Trophoblast cell (in vitro differentiated cells and primary cell): ENCODE data around the gene SPATA21.
"Not testable (repeated sequence)": the region's sequence is repeated elsewhere in the genome, so short reads cannot be mapped to it uniquely, and the experiment has no call there.

ENCODE experiments used
- DNase-seq, 2 donors: peaks; one replicate each; pipeline ENCODE4 v3.0.0-alpha.2; 2016
- H2AFZ ChIP-seq: 2 replicates; pipeline ENCODE4 v1.6.1; 2013; ENCODE audit warnings: low read length, moderate library complexity, mild to moderate bottlenecking; ENCODE audit not compliant: insufficient read depth, poor library complexity
- H2AK5ac ChIP-seq: 2 replicates; pipeline ENCODE4 v1.6.1; 2013; ENCODE audit warnings: mild to moderate bottlenecking, low read length
- H2BK120ac ChIP-seq: 2 replicates; pipeline ENCODE4 v1.6.1; 2013; ENCODE audit warnings: low read length, mild to moderate bottlenecking, moderate library complexity; ENCODE audit not compliant: insufficient read depth, poor library complexity
- H2BK12ac ChIP-seq: 2 replicates; pipeline ENCODE4 v1.6.1; 2013; ENCODE audit warnings: mild to moderate bottlenecking, low read length, moderate library complexity
- H2BK5ac ChIP-seq: 2 replicates; pipeline ENCODE4 v1.6.1; 2013; ENCODE audit warnings: low read length, low read depth, moderate library complexity, mild to moderate bottlenecking; ENCODE audit not compliant: poor library complexity
- H3K14ac ChIP-seq: 2 replicates; pipeline ENCODE4 v1.6.1; 2013; ENCODE audit warnings: mild to moderate bottlenecking, low read length
- H3K18ac ChIP-seq: 2 replicates; pipeline ENCODE4 v1.6.1; 2013; ENCODE audit warnings: mild to moderate bottlenecking, low read length
- H3K23ac ChIP-seq: 2 replicates; pipeline ENCODE4 v1.6.1; 2013; ENCODE audit warnings: low read length
- H3K27ac ChIP-seq: 2 replicates; pipeline ENCODE4 v1.5.1; 2013; ENCODE audit warnings: low read depth, mild to moderate bottlenecking, inconsistent platforms, low read length, moderate library complexity
- H3K27me3 ChIP-seq: 2 replicates; pipeline ENCODE4 v1.6.1; 2013; ENCODE audit warnings: inconsistent platforms, mild to moderate bottlenecking, low read length, moderate library complexity; ENCODE audit not compliant: insufficient read depth
- H3K36me3 ChIP-seq, 2 experiments: 1 replicate in 1 of 2; 2 replicates in 1 of 2; pipeline ENCODE4 v1.6.1; 2013; ENCODE audit warnings: low read length in 2 of 2, mild to moderate bottlenecking in 2 of 2, moderate library complexity in 1 of 2; ENCODE audit not compliant: insufficient read depth in 2 of 2, control insufficient read depth in 1 of 2
- H3K4ac ChIP-seq: 2 replicates; pipeline ENCODE4 v1.6.1; 2013; ENCODE audit warnings: low read depth, mild to moderate bottlenecking, low read length, moderate library complexity
- H3K4me1 ChIP-seq, 2 experiments: 1 replicate in 1 of 2; 2 replicates in 1 of 2; pipeline ENCODE4 v1.6.1; 2013; ENCODE audit warnings: low read length in 2 of 2, mild to moderate bottlenecking in 2 of 2, moderate library complexity in 1 of 2; ENCODE audit not compliant: insufficient read depth in 2 of 2, control insufficient read depth in 1 of 2
- H3K4me2 ChIP-seq: 2 replicates; pipeline ENCODE4 v1.6.1; 2013; ENCODE audit warnings: inconsistent platforms, mild to moderate bottlenecking, low read length, moderate library complexity
- H3K4me3 ChIP-seq: 2 replicates; pipeline ENCODE4 v1.5.1; 2013; ENCODE audit warnings: mild to moderate bottlenecking, low read depth, low read length, inconsistent platforms
- H3K79me1 ChIP-seq: one replicate; pipeline ENCODE4 v1.6.1; 2013; ENCODE audit warnings: low read length
- H3K79me2 ChIP-seq: 2 replicates; pipeline ENCODE4 v1.6.1; 2013; ENCODE audit warnings: low read length, mild to moderate bottlenecking; ENCODE audit not compliant: control insufficient read depth, insufficient read depth, poor library complexity
- H3K9ac ChIP-seq: 2 replicates; pipeline ENCODE4 v1.6.1; 2013; ENCODE audit warnings: mild to moderate bottlenecking, low read length
- H3K9me3 ChIP-seq: 2 replicates; pipeline ENCODE4 v1.6.1; 2013; ENCODE audit warnings: low read depth, mild to moderate bottlenecking, control low read depth, inconsistent platforms, low read length; ENCODE audit not compliant: insufficient read depth
- H4K12ac ChIP-seq: 2 replicates; pipeline ENCODE4 v1.6.1; 2013; ENCODE audit warnings: low read depth, mild to moderate bottlenecking, low read length, moderate library complexity
- H4K8ac ChIP-seq: 2 replicates; pipeline ENCODE4 v1.6.1; 2013; ENCODE audit warnings: low read depth, mild to moderate bottlenecking, low read length, moderate library complexity
- H4K91ac ChIP-seq: one replicate; pipeline ENCODE4 v1.6.1; 2013; ENCODE audit warnings: low read depth, mild to moderate bottlenecking, low read length, moderate library complexity
- WGBS: extraction: QIAGEN DNeasy Blood & Tissue Kit; methylation state at CpG from one replicate; pipeline ENCODE4 v1.1.7; 2013; ENCODE audit warnings: missing lambda C conversion rate; ENCODE audit not compliant: insufficient read length, insufficient coverage; ENCODE audit errors: extremely low coverage; 5-methylcytosine and 5-hydroxymethylcytosine counted together

Gene SPATA21

DNA sequence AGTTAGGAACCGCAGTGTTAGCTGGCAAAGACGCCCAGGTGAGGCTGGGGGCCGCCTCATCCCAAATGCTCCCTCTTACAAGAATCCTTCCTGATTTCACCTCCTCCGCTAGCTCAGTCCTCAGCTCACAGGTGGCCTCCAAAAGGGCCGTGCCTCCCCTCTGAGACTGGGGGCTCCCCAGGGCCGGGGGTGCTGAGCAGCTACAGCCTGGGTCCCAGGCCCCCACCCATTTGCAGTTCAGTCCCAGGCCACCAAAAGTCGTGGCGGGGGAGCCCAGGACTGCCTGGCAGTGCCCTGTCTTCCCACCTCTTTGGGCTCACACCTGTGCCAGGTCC lies 47.2 kb upstream of the SPATA21 start:
- H3K9me3 ChIP-seq = no peaks in the 10 kb centered on the region
- H3K14ac ChIP-seq = no peak overlapping the region
- no peak overlapping the region for H2AK5ac ChIP-seq
- H2BK120ac ChIP-seq = no peak overlapping the region
- no peak overlapping the region for H3K4ac ChIP-seq
- H3K36me3 ChIP-seq = peaks cover 32 to 38% of the 10 kb centered on the region in 2 experiments
- no peak overlapping the region for H4K12ac ChIP-seq
- H2AFZ ChIP-seq = no peak overlapping the region
- H4K91ac ChIP-seq = no peak overlapping the region
- H3K27ac ChIP-seq = no peak overlapping the region
- H3K4me1 ChIP-seq = no peaks in the 10 kb centered on the region
- H2BK12ac ChIP-seq = no peak overlapping the region
- H3K79me2 ChIP-seq = no peaks in the 10 kb centered on the region
- H3K4me3 ChIP-seq = no peak overlapping the region
- H3K4me2 ChIP-seq = no peak overlapping the region
- no peak overlapping the region for H2BK5ac ChIP-seq
- no peak for DNase-seq
- no peaks in the 10 kb centered on the region for H3K79me1 ChIP-seq
- H3K9ac ChIP-seq = no peak overlapping the region
- no peak overlapping the region for H4K8ac ChIP-seq
- no peak overlapping the region for H3K23ac ChIP-seq
- no peak overlapping the region for H3K18ac ChIP-seq
- H3K27me3 ChIP-seq = no peaks in the 10 kb centered on the region
- no CpG with 5 or more reads among the region's 8 CpGs for WGBS

DNA sequence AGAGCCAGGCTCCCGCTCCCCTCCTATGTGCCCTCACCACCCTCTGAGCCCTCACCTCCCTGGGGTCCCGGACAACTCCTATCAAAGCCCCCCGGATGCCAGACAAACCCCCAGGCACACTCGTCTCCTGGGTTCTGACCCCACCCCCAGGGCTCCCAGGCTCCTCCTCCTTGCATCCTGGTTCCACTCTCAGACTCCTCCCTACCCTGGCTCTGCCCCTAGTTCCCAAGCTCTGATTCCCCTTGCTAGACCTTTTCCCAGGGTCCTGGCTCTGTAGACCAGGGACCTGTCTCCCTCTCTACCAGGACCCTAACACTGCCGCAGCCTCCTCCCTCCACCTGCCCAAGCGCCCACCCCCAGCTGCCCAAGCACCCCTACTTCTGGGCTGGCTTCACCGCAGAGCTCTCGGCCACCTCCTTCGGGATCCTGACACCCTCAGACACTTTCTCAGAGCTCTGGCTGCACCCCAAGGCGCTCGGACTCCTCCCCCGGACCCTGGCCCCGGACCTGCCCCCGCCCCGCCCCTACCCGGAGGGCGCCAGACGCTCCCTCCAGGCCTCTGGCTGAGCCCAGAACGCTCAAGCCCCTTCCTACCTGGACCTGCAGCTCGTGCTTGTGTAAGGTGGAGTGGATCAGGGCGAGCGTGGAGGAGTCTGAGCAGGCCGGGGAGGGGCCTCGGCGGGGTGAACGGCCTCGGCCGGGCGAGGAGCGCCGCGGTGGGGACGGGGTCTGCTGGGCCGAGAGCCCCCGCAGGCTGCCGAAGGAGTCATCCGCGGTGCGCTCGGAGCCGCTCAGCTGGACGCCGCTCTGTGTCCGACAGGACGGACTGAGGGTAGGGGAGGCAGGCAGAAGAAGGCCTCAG lies 46.6 kb upstream of the SPATA21 start:
- not testable (repeated sequence) for H3K4me3 ChIP-seq, DNase-seq, H4K91ac ChIP-seq, H2BK5ac ChIP-seq, H3K9ac ChIP-seq, H2BK120ac ChIP-seq, H3K18ac ChIP-seq, H2AFZ ChIP-seq, H2AK5ac ChIP-seq, H3K4me1 ChIP-seq, H3K27me3 ChIP-seq, H3K14ac ChIP-seq, H3K4me2 ChIP-seq, H3K4ac ChIP-seq, H3K23ac ChIP-seq, H3K79me2 ChIP-seq, H3K9me3 ChIP-seq, H3K79me1 ChIP-seq, H4K12ac ChIP-seq, H2BK12ac ChIP-seq, H3K27ac ChIP-seq, H4K8ac ChIP-seq
- no CpG with 5 or more reads among the region's 45 CpGs for WGBS
- H3K36me3 ChIP-seq = peaks cover 32 to 37% of the 10 kb centered on the region in 2 experiments

DNA sequence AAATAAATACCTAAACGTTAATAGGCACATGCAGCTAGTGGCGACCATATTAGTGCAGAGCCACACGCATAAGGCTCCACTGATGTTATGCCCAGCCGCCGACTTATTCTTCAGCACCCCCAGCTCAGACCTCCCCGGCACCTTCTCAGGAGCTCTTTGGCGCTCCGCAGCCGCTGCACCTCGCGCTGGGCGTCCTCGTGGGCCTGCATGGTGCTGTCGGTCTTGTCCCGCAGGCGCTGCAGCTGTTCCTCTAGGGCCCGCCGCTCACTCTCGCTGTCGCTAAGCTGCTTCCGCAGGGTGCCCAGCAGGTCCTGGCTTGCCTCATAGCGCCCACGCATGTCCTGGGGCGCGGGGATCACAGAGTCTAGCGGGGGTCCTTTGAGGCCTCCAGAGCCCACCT lies 45.9 kb upstream of the SPATA21 start:
- H2BK5ac ChIP-seq, H3K4me1 ChIP-seq, H2BK12ac ChIP-seq, H3K14ac ChIP-seq, H3K4ac ChIP-seq, H3K79me2 ChIP-seq, H3K9ac ChIP-seq, H2AK5ac ChIP-seq, H3K23ac ChIP-seq, H2BK120ac ChIP-seq, H3K27me3 ChIP-seq, H3K27ac ChIP-seq, H3K79me1 ChIP-seq, H4K91ac ChIP-seq, H3K18ac ChIP-seq, H4K8ac ChIP-seq, DNase-seq, H2AFZ ChIP-seq, H3K4me3 ChIP-seq, H4K12ac ChIP-seq, H3K9me3 ChIP-seq, H3K4me2 ChIP-seq: not testable (repeated sequence)
- peaks cover 38 to 43% of the 10 kb centered on the region in 2 experiments for H3K36me3 ChIP-seq
- no CpG with 5 or more reads among the region's 26 CpGs for WGBS

DNA sequence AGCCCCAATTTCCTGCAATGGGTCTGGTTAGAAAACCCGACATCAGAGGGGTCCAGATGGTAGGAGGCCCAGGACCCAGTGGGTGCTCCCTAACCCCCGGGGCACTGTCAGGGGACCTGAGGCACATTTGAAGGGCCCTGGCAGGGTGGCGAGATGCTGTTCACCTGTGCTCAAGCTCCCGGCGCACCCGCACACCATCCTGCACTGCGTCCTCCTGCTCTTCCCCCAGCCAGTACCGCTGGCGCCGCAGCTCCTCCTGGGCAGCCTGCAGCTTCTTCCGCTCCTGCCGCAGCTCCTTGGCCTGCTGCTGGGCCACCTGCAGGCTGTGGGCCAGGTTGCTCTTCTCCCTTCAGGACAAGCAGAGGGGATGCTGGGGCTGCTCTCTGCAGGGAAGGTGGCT lies 40.9 kb upstream of the SPATA21 start:
- no peak overlapping the region for H4K91ac ChIP-seq
- no peak overlapping the region for H2BK12ac ChIP-seq
- H2BK5ac ChIP-seq = no peak overlapping the region
- no peak for DNase-seq
- H3K4me1 ChIP-seq = no peaks in the 10 kb centered on the region
- H4K8ac ChIP-seq = no peak overlapping the region
- H2AK5ac ChIP-seq = no peak overlapping the region
- H2BK120ac ChIP-seq = no peak overlapping the region
- H3K18ac ChIP-seq = no peak overlapping the region
- H3K27ac ChIP-seq = no peak overlapping the region
- H3K23ac ChIP-seq = no peak overlapping the region
- no peak overlapping the region for H3K4me3 ChIP-seq
- no peaks in the 10 kb centered on the region for H3K9me3 ChIP-seq
- no peak overlapping the region for H3K4ac ChIP-seq
- H2AFZ ChIP-seq = no peak overlapping the region
- H3K79me1 ChIP-seq = no peaks in the 10 kb centered on the region
- H4K12ac ChIP-seq = no peak overlapping the region
- no CpG with 5 or more reads among the region's 12 CpGs for WGBS
- no peak overlapping the region for H3K9ac ChIP-seq
- H3K79me2 ChIP-seq = no peaks in the 10 kb centered on the region
- peaks cover 41 to 44% of the 10 kb centered on the region in 2 experiments for H3K36me3 ChIP-seq
- H3K4me2 ChIP-seq = no peak overlapping the region
- no peak overlapping the region for H3K14ac ChIP-seq
- no peaks in the 10 kb centered on the region for H3K27me3 ChIP-seq
